Middle frontal gyrus (tissue), 1 donor: ENCODE data around the gene CHAF1A.

Experiments
- DNase-seq: peaks from one replicate; pipeline ENCODE4 v3.0.0-alpha.2; 2015; ENCODE audit warnings: low spot score; ENCODE audit errors: extremely low spot score

Gene CHAF1A

GRCh38 chr19:4454747-4455718 lies 52.6 kb downstream of the CHAF1A start:
- no peak for DNase-seq

DNA sequence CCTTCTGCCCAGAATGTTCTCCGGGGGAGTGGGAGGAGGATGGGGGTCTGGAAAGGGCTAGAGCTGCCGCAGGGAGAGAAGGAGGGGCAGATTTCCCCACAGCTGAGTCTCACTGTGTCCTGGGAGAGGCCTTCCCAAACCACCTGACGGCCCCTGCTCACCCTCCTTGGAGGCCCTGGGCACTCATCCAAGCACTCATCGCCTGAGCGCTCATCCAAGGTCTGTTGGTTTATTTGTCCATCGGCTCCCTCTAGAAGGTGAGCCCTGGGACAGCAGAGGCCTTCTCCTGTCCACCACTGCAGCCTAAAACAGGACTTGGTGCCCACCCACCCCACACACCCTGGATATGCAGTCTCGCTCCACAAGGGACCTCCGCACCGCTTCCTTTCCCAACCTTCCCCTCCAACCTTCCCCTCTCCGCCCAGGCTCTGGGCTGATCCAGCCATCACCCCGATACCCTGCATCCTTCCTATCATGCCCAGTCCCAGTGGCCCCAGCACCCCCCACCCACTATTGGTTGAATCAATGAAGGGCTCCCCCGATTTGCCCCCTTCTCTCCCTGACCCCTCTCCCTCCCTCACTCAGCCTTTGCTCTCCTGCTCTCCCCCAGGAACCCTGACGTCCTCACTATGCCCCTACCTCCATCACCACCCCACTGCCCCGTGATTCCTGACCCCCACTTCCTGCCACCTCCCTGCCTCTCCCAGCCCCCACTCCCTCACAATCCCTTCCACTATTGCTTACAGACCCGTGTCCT lies 53.5 kb downstream of the CHAF1A start:
- no peak for DNase-seq

DNA sequence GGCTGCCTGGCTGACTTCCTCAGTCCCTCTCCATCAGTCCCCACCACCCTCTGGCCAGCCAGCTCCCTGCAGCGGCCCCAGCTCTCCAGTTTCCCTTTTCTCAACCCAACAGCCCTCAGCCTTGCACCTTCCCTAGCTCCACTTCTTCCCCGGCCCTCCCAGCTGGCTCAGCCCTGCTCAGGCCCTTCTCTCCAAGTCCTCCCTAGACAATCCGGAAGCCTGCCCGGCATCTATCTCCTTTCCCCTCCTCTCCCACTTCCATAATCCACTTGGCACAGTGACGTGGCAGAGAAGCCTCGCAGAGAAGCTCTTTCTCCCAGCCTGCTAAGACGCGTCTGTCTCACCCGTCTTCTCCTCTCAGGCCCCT lies 54.0 kb downstream of the CHAF1A start:
- no peak for DNase-seq

GRCh38 chr19:4456843-4457653 lies 54.6 kb downstream of the CHAF1A start:
- DNase-seq: no peak

- peak; percentile 95 for DNase-seq
These were observed 55.4 kb downstream of the CHAF1A start, which contains the start of gene UBXN6 for GRCh38 chr19:4457654-4458395. TSS of gene UBXN6 (minus strand) at chr19:4457794. CDS start at chr19:4457697, 97 bp downstream.

- no peak for DNase-seq
These were observed 62.6 kb downstream of the CHAF1A start for GRCh38 chr19:4464815-4465581.

- DNase-seq: no peak
These were observed 65.4 kb downstream of the CHAF1A start for GRCh38 chr19:4467835-4468234.

DNA sequence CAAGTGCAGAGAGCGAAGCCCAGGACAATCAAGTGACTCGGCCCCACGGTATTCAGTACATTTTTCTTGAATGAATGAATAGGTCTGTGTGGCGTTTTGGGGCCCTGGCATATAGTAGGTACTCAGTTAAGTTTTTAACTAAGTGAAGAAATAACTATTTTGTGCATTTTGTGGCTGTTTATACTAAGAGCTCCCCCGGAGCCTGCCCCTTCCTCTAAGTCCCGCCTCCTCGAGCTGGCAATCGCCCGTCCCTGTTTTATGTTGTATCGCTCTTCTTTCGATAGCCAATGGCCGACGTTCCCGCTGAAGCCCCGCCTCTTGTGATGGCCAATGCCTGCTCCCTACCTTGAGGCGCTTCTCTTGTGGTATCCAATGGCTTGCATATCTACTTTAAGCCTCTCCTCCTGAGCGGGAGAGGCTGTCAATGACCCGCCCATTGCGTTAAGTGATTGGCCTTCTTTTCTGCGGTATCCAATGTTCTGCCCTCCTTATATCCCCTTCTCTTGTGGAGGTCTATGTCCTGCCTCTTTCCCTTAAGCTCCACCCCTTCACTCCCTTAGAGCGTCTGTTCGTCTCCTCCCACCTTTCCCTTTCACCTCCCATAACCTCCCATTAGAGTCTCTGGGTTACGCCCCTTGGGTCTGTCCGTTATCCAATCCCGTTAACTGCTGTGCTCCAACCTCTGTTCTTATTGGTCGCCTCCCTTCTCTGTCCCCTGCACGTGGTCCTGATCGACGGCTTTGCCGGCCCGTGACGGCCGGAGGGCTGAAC lies 69.1 kb downstream of the CHAF1A start:
- peak; percentile 98 for DNase-seq

- no peak for DNase-seq
These were observed 69.9 kb downstream of the CHAF1A start, which contains the start of gene HDGFL2 for GRCh38 chr19:4472174-4472974. TSS of gene HDGFL2 (plus strand) at chr19:4472297. CDS start at chr19:4472351, 54 bp downstream.

- no peak for DNase-seq
These were observed 70.7 kb downstream of the CHAF1A start for GRCh38 chr19:4473011-4473762.

- DNase-seq: no peak
These were observed 71.5 kb downstream of the CHAF1A start for GRCh38 chr19:4473763-4474513.

- DNase-seq: peak; percentile 56
These were observed 72.1 kb downstream of the CHAF1A start for GRCh38 chr19:4474514-4475022.

DNA sequence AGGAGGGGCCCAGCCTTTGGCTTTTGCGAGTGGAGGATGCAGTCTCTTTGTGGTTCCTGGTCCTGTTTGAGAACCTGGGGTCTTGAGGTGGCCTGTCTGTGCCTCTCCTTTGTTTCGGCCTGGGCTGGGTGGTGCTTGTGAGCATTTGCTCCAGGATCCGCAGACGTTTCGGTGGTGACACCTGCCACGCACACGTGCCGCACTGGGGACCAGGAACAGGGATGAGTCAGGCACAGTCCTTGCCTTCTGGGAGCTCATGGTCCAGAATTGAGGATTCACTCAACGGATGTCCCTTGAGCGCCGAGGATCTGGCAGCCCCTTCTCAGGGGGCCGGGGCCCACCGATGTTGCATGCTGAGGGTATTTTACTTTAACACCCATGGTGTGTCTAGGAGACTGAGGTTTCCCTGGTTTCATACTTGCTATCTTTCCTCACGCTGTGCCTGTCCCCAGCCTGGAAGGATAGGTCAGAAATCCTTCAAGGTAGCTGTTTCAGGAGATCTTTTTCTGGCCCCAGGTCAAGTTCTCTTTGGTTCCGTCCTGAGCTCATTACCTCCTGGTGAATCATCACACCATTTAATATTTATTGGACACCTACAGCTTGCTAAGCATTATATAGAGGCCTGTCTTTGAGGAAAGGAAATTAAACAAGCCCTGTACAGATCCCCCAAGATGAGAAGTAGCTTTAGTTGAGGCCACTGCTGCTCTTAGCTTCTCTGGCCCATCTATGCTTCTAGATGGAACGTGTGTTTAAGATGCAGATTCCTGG lies 74.8 kb downstream of the CHAF1A start:
- no peak for DNase-seq

GRCh38 chr19:4482721-4483364 lies 80.4 kb downstream of the CHAF1A start:
- no peak for DNase-seq

DNA sequence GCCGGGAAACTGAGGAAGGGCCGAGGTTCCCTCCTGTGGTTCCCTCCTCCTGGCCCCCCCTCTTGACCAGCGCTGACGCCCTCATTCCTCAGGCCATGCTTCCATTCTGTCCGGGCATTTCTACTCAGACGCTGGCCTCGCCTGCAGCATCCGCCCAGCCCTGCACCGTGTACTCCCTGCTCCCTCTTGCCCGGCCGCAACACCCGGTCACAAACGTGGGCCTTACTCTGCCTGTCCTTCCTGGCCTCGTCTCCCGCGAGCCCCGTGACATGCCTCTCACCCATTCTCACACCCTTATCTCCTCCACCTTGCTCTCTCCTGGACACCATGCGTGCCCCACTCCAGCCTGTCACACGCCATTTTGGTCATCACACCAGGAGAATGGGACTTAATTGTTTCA lies 80.9 kb downstream of the CHAF1A start:
- DNase-seq: no peak
